ENCODE data around the gene KCNMB4.

Gene KCNMB4

DNA sequence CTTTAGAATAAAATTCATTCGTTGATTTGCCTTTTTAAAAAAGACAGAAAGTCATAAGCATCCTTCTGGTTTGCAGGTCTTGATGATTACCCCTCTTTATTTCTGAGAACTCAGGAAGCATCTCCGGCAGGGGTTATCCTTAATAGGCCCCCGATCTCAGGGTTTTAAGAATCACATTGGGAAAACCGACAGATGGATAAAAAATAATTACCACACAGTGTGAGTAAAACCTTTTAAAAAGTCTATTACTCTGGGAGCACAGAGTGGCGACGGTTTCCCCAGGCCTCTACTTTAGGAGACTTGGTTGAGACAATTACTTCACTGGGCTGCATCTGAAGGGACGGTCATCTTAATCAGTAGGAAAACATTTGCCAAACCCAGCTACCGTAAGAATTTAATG, 56.5 kb downstream of the KCNMB4 start:
- TF ChIP-seq, protein P1, sequence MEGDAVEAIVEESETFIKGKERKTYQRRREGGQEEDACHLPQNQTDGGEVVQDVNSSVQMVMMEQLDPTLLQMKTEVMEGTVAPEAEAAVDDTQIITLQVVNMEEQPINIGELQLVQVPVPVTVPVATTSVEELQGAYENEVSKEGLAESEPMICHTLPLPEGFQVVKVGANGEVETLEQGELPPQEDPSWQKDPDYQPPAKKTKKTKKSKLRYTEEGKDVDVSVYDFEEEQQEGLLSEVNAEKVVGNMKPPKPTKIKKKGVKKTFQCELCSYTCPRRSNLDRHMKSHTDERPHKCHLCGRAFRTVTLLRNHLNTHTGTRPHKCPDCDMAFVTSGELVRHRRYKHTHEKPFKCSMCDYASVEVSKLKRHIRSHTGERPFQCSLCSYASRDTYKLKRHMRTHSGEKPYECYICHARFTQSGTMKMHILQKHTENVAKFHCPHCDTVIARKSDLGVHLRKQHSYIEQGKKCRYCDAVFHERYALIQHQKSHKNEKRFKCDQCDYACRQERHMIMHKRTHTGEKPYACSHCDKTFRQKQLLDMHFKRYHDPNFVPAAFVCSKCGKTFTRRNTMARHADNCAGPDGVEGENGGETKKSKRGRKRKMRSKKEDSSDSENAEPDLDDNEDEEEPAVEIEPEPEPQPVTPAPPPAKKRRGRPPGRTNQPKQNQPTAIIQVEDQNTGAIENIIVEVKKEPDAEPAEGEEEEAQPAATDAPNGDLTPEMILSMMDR (IDR thresholded peaks at IDR 0.05; ENCODE audit: low read depth, low read length, missing control alignments), result no peak
- Histone ChIP-seq H3K4me3 (ENCODE audit: low read depth, low read length) (no peak overlapping the region), H3K27me3 (replicated peaks) (no peaks in the 10 kb centered on the region), H3K36me3 (replicated peaks) (no peaks in the 10 kb centered on the region), H3K27ac (no peak overlapping the region)
- in situ Hi-C loops (cut with HindIII; ENCODE audit: low pct_ligation_motif_present, low sequenced_read_pairs), result no loop called here
- DNase-seq, result no peak

DNA sequence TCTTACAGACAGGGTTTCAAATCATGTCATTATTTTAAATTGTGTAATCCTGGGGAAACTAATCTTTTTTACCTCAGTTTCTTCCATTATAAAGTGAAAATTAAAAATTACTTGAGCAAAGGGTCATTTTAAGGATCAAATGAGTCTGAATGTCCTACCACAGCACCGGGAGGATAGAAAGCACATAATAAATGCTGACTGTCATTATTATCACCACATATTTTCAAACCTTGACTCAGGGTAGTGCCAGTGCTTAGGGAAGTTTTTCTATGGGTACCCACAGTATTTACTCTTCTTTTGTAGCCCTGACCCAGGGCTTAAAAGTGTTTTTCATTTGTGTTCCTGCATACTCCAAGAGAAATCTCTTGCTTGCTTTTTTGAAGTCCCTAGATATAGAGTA, 60.5 kb downstream of the KCNMB4 start:
- DNase-seq, result no peak
- Histone ChIP-seq H3K27me3 (replicated peaks) (no peaks in the 10 kb centered on the region), H3K4me3 (ENCODE audit: low read depth, low read length) (no peak overlapping the region), H3K27ac (no peak overlapping the region), H3K36me3 (replicated peaks) (no peaks in the 10 kb centered on the region)
- TF ChIP-seq, protein P1 (IDR thresholded peaks at IDR 0.05; ENCODE audit: low read depth, low read length, missing control alignments), result no peak
- in situ Hi-C loops (cut with HindIII; ENCODE audit: low pct_ligation_motif_present, low sequenced_read_pairs), result no loop called here

DNA sequence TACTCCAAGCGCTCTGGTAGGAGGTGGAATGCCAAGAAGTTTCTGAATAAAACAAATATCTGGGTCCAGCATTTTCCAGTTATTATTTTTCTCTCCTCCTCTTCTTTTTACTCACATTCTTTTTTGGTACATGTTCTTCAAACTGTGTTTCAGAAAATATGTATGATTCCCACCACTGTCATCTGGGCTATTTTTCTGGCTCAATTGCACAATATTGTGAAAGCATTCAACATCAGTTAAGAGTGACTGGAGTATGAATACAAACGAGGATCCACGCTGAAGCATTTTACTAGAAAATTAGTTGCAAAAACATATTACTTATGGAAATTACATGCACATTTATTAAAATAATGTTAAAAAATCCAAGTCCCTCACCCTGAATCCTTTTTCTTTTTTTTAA, 61.5 kb downstream of the KCNMB4 start:
- TF ChIP-seq, protein P1 (IDR thresholded peaks at IDR 0.05; ENCODE audit: low read depth, low read length, missing control alignments), result no peak
- no peaks in the 10 kb centered on the region for H3K27me3 ChIP-seq (replicated peaks)
- in situ Hi-C loops (cut with HindIII; ENCODE audit: low pct_ligation_motif_present, low sequenced_read_pairs), result no loop called here

DNA sequence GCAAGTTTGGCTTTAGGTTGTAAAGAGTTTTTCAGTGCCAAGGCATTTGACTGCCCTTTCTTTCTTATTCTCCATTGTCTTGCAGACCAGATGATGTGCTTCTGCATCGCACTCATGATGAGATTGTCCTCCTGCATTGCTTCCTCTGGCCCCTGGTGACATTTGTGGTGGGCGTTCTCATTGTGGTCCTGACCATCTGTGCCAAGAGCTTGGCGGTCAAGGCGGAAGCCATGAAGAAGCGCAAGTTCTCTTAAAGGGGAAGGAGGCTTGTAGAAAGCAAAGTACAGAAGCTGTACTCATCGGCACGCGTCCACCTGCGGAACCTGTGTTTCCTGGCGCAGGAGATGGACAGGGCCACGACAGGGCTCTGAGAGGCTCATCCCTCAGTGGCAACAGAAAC, 64.3 kb downstream of the KCNMB4 start:
- H3K4me3 ChIP-seq (ENCODE audit: low read depth, low read length), result no peak overlapping the region
- no peak overlapping the region for H3K27ac ChIP-seq
- in situ Hi-C loops (cut with HindIII; ENCODE audit: low pct_ligation_motif_present, low sequenced_read_pairs), result no loop called here
- no peak for DNase-seq
- TF ChIP-seq, protein P1 (IDR thresholded peaks at IDR 0.05; ENCODE audit: low read depth, low read length, missing control alignments), result no peak
- no peaks in the 10 kb centered on the region for H3K36me3 ChIP-seq (replicated peaks)
- no peaks in the 10 kb centered on the region for H3K27me3 ChIP-seq (replicated peaks)

More for the DNA sequence above, 61.5 kb downstream of the KCNMB4 start:
- no peak overlapping the region for H3K4me3 ChIP-seq (ENCODE audit: low read depth, low read length)
- H3K36me3 ChIP-seq (replicated peaks), result no peaks in the 10 kb centered on the region
- no peak for DNase-seq
- H3K27ac ChIP-seq, result no peak overlapping the region

DNA sequence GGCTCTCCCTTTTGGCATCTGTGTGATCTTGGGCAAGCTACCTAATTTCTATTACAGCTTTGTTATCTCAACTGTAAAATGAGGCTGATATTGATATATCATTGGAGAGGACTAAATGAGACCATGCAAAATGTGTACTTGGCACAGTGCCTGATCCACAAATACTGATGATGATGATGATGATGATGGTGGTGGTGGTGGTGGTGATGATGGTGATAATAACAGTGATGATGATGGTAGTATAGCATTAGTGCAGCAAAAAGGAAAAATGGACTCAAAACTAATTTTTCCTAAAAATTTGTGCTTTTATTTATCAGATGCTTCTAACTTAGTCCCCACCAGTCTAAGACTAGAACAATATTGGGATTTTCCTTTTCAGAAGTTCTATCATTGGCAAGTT, 70.7 kb downstream of the KCNMB4 start:
- no peaks in the 10 kb centered on the region for H3K36me3 ChIP-seq (replicated peaks)
- no peak overlapping the region for H3K4me3 ChIP-seq (ENCODE audit: low read depth, low read length)
- no peak overlapping the region for H3K27ac ChIP-seq
- no peak for DNase-seq
- TF ChIP-seq, protein P1 (IDR thresholded peaks at IDR 0.05; ENCODE audit: low read depth, low read length, missing control alignments), result no peak
- in situ Hi-C loops (cut with HindIII; ENCODE audit: low pct_ligation_motif_present, low sequenced_read_pairs), result no loop called here
- H3K27me3 ChIP-seq (replicated peaks), result no peaks in the 10 kb centered on the region

DNA sequence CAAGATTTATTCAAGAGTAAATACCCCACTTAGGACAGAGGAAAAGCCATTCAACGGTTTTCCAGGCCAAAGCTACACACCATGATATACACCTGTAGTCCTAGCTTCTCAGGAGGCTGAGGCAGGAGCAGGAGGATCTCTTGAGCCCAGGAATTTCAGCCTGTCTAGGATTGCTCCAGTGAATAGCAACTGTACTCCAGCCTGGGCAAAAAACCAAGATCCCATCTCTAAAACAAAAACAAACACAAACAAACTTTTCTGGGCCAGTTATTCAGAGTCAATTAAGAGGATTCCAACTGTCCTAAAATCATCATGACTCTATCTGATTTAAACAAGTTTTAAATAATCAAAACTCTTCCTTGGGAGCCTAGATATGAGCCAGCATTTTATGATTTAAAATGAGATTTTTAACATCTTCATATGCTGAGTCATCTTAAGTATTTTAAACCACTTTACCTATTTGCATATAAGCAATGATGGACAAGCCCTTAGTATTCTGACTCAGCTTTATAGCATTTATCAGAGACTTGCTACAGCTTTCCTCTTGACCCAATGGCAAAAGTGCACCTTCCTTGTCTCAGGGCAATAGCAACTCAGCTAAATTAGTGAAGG, 77.1 kb downstream of the KCNMB4 start:
- no peak overlapping the region for H3K4me3 ChIP-seq (ENCODE audit: low read depth, low read length)
- no peak overlapping the region for H3K27ac ChIP-seq
- in situ Hi-C loops (cut with HindIII; ENCODE audit: low pct_ligation_motif_present, low sequenced_read_pairs), result no loop called here
- TF ChIP-seq, protein P1 (IDR thresholded peaks at IDR 0.05; ENCODE audit: low read depth, low read length, missing control alignments), result no peak
- no peak for DNase-seq
- H3K36me3 ChIP-seq (replicated peaks), result no peaks in the 10 kb centered on the region
- H3K27me3 ChIP-seq (replicated peaks), result no peaks in the 10 kb centered on the region
